Skeletal muscle tissue (tissue), 4 donors: Measurements from ENCODE around the gene ZNF277. TPM values are rescaled to one million over a fixed set of nuclear protein-coding genes. Genes with fewer than 3 reads are reported as not detected.

ENCODE experiments used
- H3K27ac ChIP-seq: one replicate; pipeline ENCODE4 v1.7.0; 2013; ENCODE audit warnings: mild to moderate bottlenecking, low read depth, low read length, inconsistent platforms
- H3K27me3 ChIP-seq, 3 donors: one replicate each; pipeline ENCODE4 v1.7.0; 2013; ENCODE audit warnings: low read length in 3 of 3; ENCODE audit not compliant: control insufficient read depth in 3 of 3, insufficient read depth in 3 of 3
- H3K36me3 ChIP-seq, 3 donors: one replicate each; pipeline ENCODE4 v1.7.0; 2013; ENCODE audit warnings: low read length in 3 of 3; ENCODE audit not compliant: control insufficient read depth in 3 of 3, insufficient read depth in 3 of 3
- H3K4me1 ChIP-seq, 3 donors: one replicate each; pipeline ENCODE4 v1.7.0; 2013; ENCODE audit warnings: low read length in 3 of 3, mild to moderate bottlenecking in 3 of 3; ENCODE audit not compliant: control insufficient read depth in 3 of 3, insufficient read depth in 3 of 3
- H3K4me3 ChIP-seq, 3 donors: one replicate each; pipeline ENCODE4 v1.7.0; 2013; ENCODE audit warnings: low read length in 3 of 3
- H3K9ac ChIP-seq, 3 donors: one replicate each; pipeline ENCODE4 v1.7.0; 2013; ENCODE audit warnings: low read length in 3 of 3, mild to moderate bottlenecking in 3 of 3, moderate library complexity in 2 of 3, low read depth in 1 of 3
- H3K9me3 ChIP-seq, 3 donors: one replicate each; pipeline ENCODE4 v1.7.0; 2013; ENCODE audit warnings: low read length in 3 of 3; ENCODE audit not compliant: control insufficient read depth in 3 of 3
- total RNA-seq: library from RNA; depleted of rRNA; stranded (reverse); fragments of >200 nt; gene quantifications from one replicate; pipeline ENCODE4 v1.2.3, GENCODE V29; 2014
- donor health status: Osteomylitis.

The ZNF277 gene
- total RNA-seq, 1 donor from 2014 or later, result 17.7 TPM

GRCh38 chr7:112350585-112350984, 144.1 kb downstream of the ZNF277 start:
- Histone ChIP-seq H3K27me3 (no peaks in the 10 kb centered on the region), H3K4me1 (no peaks in the 10 kb centered on the region), H3K36me3 (no peaks in the 10 kb centered on the region), H3K27ac (no peak overlapping the region), H3K9ac (no peak overlapping the region), H3K9me3 (no peaks in the 10 kb centered on the region), H3K4me3 (no peak overlapping the region)

- Histone ChIP-seq H3K27ac (no peak overlapping the region), H3K9me3 (no peaks in the 10 kb centered on the region), H3K9ac (no peak overlapping the region), H3K27me3 (no peaks in the 10 kb centered on the region), H3K4me1 (peaks cover 0 to 4% (median 0%) of the 10 kb centered on the region in 3 donors), H3K4me3 (no peak overlapping the region), H3K36me3 (no peaks in the 10 kb centered on the region)
Measured at GRCh38 chr7:112356596-112356995, 150.1 kb downstream of the ZNF277 start.

DNA sequence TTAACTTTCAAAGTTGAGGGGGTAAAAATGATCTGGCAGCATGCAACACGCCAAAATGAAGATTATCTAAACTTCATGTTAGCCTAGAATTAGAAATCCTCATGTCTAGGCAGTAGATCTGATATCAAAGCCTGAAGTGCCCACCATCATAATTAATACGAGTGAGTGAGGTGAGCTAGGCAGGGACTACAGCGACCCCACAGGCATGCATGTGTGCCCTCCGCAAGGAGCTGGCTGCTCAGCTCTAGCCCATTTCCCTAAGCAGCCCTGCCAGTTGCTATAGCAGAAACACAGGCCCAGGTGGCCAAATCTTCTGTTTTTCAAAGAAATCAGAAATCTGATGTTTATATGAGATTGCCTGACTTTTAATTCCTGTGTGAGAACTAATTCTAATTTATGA, 150.6 kb downstream of the ZNF277 start:
- Histone ChIP-seq H3K27ac (no peak overlapping the region), H3K9ac (no peak overlapping the region), H3K36me3 (no peaks in the 10 kb centered on the region), H3K4me1 (peaks cover 0 to 4% (median 0%) of the 10 kb centered on the region in 3 donors), H3K9me3 (no peaks in the 10 kb centered on the region), H3K27me3 (no peaks in the 10 kb centered on the region), H3K4me3 (no peak overlapping the region)

DNA sequence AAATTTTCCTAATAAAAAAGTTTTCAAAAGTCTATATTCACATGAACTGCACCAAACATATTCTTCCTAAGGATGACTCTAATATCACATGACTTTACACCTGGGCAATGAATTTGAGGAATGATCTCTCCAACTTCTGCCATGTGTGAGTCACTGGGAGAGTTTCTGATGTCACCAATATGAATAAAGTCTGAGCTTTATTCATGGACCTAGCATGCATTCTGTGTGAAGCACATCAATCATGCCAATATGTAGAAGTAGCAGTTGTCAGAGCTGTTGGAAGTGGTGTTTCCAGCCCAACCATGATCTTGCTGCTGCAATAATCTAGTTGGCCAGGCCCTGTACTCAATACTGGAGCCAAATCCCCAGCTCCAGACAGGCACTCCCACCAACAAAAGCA, 152.0 kb downstream of the ZNF277 start:
- H3K9ac ChIP-seq, result no peak overlapping the region
- no peak overlapping the region for H3K4me3 ChIP-seq
- H3K4me1 ChIP-seq, result peaks cover 0 to 4% (median 0%) of the 10 kb centered on the region in 3 donors
- no peak overlapping the region for H3K27ac ChIP-seq
- H3K27me3 ChIP-seq, result no peaks in the 10 kb centered on the region
- no peaks in the 10 kb centered on the region for H3K9me3 ChIP-seq
- H3K36me3 ChIP-seq, result no peaks in the 10 kb centered on the region

- peaks cover 0 to 4% (median 0%) of the 10 kb centered on the region in 3 donors for H3K4me1 ChIP-seq
- no peaks in the 10 kb centered on the region for H3K9me3 ChIP-seq
- no peak overlapping the region for H3K4me3 ChIP-seq
- no peaks in the 10 kb centered on the region for H3K36me3 ChIP-seq
- H3K27ac ChIP-seq, result no peak overlapping the region
- H3K27me3 ChIP-seq, result no peaks in the 10 kb centered on the region
- no peak overlapping the region for H3K9ac ChIP-seq
Measured at GRCh38 chr7:112359086-112359485, 152.6 kb downstream of the ZNF277 start.

DNA sequence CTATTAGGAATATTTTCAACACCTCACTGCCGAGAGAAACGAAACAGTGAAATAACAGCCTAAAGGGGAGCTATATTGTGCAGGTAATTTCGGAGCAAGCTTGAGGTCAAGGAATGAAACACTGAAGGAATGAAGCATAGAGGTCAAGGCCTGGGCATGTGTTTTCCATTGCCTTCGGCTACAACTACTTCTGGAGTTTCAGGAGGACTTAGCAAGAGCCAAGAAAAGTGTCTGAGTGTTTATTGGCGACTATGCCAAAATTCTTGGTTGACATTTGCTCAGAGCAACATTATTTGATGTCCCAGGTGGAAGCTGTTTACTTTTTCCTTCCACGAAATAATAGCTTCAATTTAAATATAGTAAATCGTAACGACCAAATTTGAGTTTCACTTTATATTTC, 154.2 kb downstream of the ZNF277 start:
- H3K9ac ChIP-seq, result no peak overlapping the region
- no peak overlapping the region for H3K27ac ChIP-seq
- peaks cover 0 to 4% (median 0%) of the 10 kb centered on the region in 3 donors for H3K4me1 ChIP-seq
- no peak overlapping the region for H3K4me3 ChIP-seq
- no peaks in the 10 kb centered on the region for H3K36me3 ChIP-seq
- no peaks in the 10 kb centered on the region for H3K27me3 ChIP-seq
- H3K9me3 ChIP-seq, result no peaks in the 10 kb centered on the region

- peaks cover 0 to 4% (median 0%) of the 10 kb centered on the region in 3 donors for H3K4me1 ChIP-seq
- H3K4me3 ChIP-seq, result no peak overlapping the region
- H3K9ac ChIP-seq, result no peak overlapping the region
- H3K36me3 ChIP-seq, result no peaks in the 10 kb centered on the region
- no peak overlapping the region for H3K27ac ChIP-seq
- no peaks in the 10 kb centered on the region for H3K27me3 ChIP-seq
- H3K9me3 ChIP-seq, result no peaks in the 10 kb centered on the region
Measured at GRCh38 chr7:112361154-112361553, 154.7 kb downstream of the ZNF277 start.

GRCh38 chr7:112362053-112362650, 155.7 kb downstream of the ZNF277 start:
- Histone ChIP-seq H3K9ac (no peak overlapping the region), H3K4me1 (peaks cover 0 to 4% (median 0%) of the 10 kb centered on the region in 3 donors), H3K4me3 (no peak overlapping the region), H3K27me3 (no peaks in the 10 kb centered on the region), H3K9me3 (no peaks in the 10 kb centered on the region), H3K27ac (no peak overlapping the region), H3K36me3 (no peaks in the 10 kb centered on the region)

DNA sequence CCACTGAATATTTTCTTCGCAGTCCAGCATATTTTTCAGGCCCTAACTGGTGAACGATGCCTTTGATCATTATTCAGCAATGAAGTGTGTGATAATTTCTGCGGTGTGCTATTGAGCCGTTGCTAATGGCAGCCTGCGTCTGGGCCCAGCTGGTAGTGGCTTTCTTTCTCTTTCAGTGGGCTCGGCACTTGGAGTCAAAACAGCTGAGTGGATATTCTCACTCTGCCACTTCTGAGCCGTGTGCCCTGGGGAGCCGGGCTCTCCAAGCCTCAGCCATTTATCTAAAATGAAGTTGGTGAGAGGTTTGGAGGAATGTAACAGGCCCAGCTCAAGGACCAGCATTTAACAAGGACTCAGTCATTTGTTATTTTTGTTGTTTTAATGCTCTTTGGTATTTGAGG, 156.2 kb downstream of the ZNF277 start:
- Histone ChIP-seq H3K27me3 (no peaks in the 10 kb centered on the region), H3K9ac (no peak overlapping the region), H3K36me3 (no peaks in the 10 kb centered on the region), H3K27ac (no peak overlapping the region), H3K4me3 (no peak overlapping the region), H3K9me3 (no peaks in the 10 kb centered on the region), H3K4me1 (peaks cover 0 to 4% (median 0%) of the 10 kb centered on the region in 3 donors)

GRCh38 chr7:112364388-112364787, 157.9 kb downstream of the ZNF277 start:
- H3K27me3 ChIP-seq, result no peaks in the 10 kb centered on the region
- no peaks in the 10 kb centered on the region for H3K36me3 ChIP-seq
- H3K9me3 ChIP-seq, result no peaks in the 10 kb centered on the region
- H3K4me1 ChIP-seq, result peaks cover 0 to 4% (median 0%) of the 10 kb centered on the region in 3 donors
- H3K9ac ChIP-seq, result no peak overlapping the region
- H3K4me3 ChIP-seq, result no peak overlapping the region
- H3K27ac ChIP-seq, result no peak overlapping the region
